Measurements from ENCODE around the gene PLCL2.
"Not testable (repeated sequence)": the region's sequence is repeated elsewhere in the genome, so short reads cannot be mapped to it uniquely, and the experiment has no call there.

The PLCL2 gene

DNA sequence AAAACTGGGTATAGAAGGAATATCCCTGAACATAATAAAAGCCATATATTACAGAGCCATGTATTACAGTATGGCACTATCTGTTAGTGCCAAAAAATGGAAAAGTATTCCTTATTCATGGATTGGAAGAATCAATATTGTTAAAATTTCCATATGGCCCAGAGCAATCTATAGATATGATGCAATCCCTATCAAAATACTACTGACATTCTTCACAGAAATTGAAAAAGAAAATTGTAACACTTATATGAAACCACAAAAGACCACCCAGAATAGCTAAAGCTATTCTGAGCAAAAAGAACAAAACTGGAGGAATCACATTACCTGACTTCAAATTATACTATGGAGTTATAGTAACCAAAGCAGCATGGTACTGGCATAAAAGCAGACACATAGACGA is 218.8 kb downstream of the PLCL2 start:
- DNase-seq (ENCODE audit: low read depth, low spot score) = no peak

DNA sequence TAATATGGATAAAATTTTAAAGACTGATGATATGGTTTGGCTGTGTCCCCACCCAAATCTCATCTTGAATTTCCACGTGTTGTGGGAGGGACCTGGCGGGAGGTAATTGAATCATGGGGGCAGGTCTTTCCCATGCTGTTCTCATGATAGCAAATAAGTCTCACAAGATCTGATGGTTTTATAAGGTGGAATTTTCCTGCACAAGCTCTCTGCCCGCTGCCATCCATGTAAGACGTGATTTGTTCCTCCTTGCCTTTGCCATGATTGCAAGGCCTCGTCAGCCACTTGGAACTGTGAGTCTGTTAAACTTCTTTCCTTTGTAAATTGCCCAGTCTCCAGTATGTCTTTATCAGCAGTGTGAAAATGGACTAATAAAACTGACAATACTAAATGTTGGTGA is 222.0 kb downstream of the PLCL2 start:
- not testable (repeated sequence) for H3K9me3 ChIP-seq (ENCODE audit: insufficient read depth, low read length); H3K9ac ChIP-seq (ENCODE audit: insufficient read length, low read depth); H3K4me3 ChIP-seq (ENCODE audit: insufficient read length, low read depth); H3K27me3 ChIP-seq (ENCODE audit: insufficient read depth, insufficient read length); DNase-seq (ENCODE audit: low read depth, low spot score); H3K4me1 ChIP-seq (ENCODE audit: insufficient read depth, insufficient read length); H3K36me3 ChIP-seq (ENCODE audit: insufficient read depth, insufficient read length, low read length)

More for the DNA sequence above, 218.8 kb downstream of the PLCL2 start:
- no peaks in the 10 kb centered on the region for H3K9me3 ChIP-seq (ENCODE audit: insufficient read depth, low read length)
- no peak overlapping the region for H3K9ac ChIP-seq (ENCODE audit: insufficient read length, low read depth)
- H3K4me1 ChIP-seq (ENCODE audit: insufficient read depth, insufficient read length) = no peaks in the 10 kb centered on the region
- TF ChIP-seq SUZ12 (IDR thresholded peaks at IDR 0.05; ENCODE audit: extremely low read depth, insufficient read depth, insufficient read length) (no peak), YY1 (IDR thresholded peaks at IDR 0.05; ENCODE audit: insufficient read depth, insufficient read length) (no peak), ZNF274 (IDR thresholded peaks at IDR 0.05; ENCODE audit: low read depth, low read length) (no peak)
- H3K36me3 ChIP-seq (ENCODE audit: insufficient read depth, insufficient read length, low read length) = no peaks in the 10 kb centered on the region
- no peaks in the 10 kb centered on the region for H3K27me3 ChIP-seq (ENCODE audit: insufficient read depth, insufficient read length)
- no peak overlapping the region for H3K4me3 ChIP-seq (ENCODE audit: insufficient read length, low read depth)

DNA sequence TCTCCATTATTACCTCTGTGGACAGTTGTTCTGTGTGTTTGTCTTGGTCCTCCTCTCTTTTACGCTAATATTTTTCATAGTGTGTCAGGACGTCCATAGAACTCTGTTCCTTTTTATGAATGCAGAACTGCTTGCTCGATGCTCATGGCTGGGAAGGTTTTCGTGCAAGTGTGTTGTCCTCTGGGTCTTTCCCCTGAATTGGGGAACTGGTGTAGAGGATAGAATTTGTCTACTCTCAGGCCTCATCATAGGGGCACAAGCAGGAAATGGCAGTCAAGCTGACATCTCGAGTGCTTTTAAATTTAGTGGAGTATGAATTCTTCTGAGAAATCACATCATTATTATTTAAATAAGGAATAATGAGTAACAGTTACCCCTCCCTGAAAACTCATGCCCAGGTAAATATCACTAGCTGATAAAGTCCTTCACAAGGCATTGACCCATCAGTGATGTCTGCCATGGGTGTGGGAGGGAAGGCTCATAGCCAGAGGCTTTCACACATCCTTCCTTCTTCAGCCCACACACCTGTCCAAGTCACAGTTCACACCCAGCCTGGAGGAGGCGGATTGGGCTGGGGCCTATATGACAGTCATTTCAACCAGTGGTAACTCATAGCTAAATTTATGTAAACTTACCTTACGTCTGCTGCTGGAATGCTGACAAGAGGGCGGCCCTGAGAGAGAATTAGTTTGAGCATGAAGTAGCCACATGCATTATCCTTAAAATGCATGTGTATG is 226.1 kb downstream of the PLCL2 start:
- no peaks in the 10 kb centered on the region for H3K4me1 ChIP-seq (ENCODE audit: insufficient read depth, insufficient read length)
- DNase-seq (ENCODE audit: low read depth, low spot score) = no peak
- H3K4me3 ChIP-seq (ENCODE audit: insufficient read length, low read depth) = no peak overlapping the region
- H3K9ac ChIP-seq (ENCODE audit: insufficient read length, low read depth) = no peak overlapping the region
- TF ChIP-seq YY1 (IDR thresholded peaks at IDR 0.05; ENCODE audit: insufficient read depth, insufficient read length) (no peak), SUZ12 (IDR thresholded peaks at IDR 0.05; ENCODE audit: extremely low read depth, insufficient read depth, insufficient read length) (no peak)
- H3K27me3 ChIP-seq (ENCODE audit: insufficient read depth, insufficient read length) = no peaks in the 10 kb centered on the region
- no peaks in the 10 kb centered on the region for H3K9me3 ChIP-seq (ENCODE audit: insufficient read depth, low read length)
- no peaks in the 10 kb centered on the region for H3K36me3 ChIP-seq (ENCODE audit: insufficient read depth, insufficient read length, low read length)

DNA sequence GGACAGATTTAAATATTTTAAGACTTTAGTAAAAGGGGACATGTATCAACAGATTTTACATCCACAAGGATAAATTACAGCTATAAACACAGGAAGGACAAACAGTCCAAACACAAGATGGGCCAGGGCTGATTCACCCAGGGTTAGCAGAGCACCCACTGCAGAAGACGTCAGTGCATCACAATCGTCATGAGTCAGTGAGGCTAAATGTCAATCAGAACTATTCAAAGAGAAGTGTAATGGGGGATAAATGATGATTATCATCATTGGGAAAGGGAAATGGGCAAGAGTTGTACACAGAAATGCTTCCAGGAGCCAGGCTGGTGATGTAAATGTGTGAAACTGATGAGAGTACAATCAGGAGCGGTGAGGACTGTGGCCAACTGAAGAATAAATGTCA is 226.8 kb downstream of the PLCL2 start:
- H3K4me1 ChIP-seq (ENCODE audit: insufficient read depth, insufficient read length) = no peaks in the 10 kb centered on the region
- no peaks in the 10 kb centered on the region for H3K27me3 ChIP-seq (ENCODE audit: insufficient read depth, insufficient read length)
- no peak overlapping the region for H3K9ac ChIP-seq (ENCODE audit: insufficient read length, low read depth)
- no peak for DNase-seq (ENCODE audit: low read depth, low spot score)
- H3K9me3 ChIP-seq (ENCODE audit: insufficient read depth, low read length) = no peaks in the 10 kb centered on the region
- no peaks in the 10 kb centered on the region for H3K36me3 ChIP-seq (ENCODE audit: insufficient read depth, insufficient read length, low read length)
- TF ChIP-seq YY1 (IDR thresholded peaks at IDR 0.05; ENCODE audit: insufficient read depth, insufficient read length) (no peak), ZNF274 (IDR thresholded peaks at IDR 0.05; ENCODE audit: low read depth, low read length) (no peak), SUZ12 (IDR thresholded peaks at IDR 0.05; ENCODE audit: extremely low read depth, insufficient read depth, insufficient read length) (no peak)
- H3K4me3 ChIP-seq (ENCODE audit: insufficient read length, low read depth) = no peak overlapping the region

DNA sequence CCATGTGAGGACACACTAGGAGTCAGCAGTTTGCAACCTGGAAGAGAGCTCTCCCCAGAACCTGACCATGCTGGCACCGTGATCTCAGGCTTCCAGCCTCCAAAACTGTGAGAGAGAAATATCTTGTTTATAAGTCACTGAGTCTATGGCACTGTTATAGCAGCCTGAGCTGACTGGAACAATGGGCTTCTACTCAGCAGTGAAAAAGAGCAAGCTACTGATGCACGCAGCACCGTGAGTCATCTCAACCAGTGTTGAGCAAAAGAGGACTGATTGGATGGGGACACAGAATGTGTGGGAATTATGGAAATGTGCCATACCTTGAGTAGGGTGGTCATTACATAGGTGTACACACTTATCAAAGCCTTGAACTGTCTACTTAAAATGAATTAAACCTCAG is 230.4 kb downstream of the PLCL2 start:
- no peaks in the 10 kb centered on the region for H3K27me3 ChIP-seq (ENCODE audit: insufficient read depth, insufficient read length)
- H3K9me3 ChIP-seq (ENCODE audit: insufficient read depth, low read length) = no peaks in the 10 kb centered on the region
- H3K9ac ChIP-seq (ENCODE audit: insufficient read length, low read depth) = no peak overlapping the region
- TF ChIP-seq YY1 (IDR thresholded peaks at IDR 0.05; ENCODE audit: insufficient read depth, insufficient read length) = no peak
- TF ChIP-seq ZNF274 (IDR thresholded peaks at IDR 0.05; ENCODE audit: low read depth, low read length) = no peak
- no peak for TF ChIP-seq SUZ12 (IDR thresholded peaks at IDR 0.05; ENCODE audit: extremely low read depth, insufficient read depth, insufficient read length)
- no peaks in the 10 kb centered on the region for H3K4me1 ChIP-seq (ENCODE audit: insufficient read depth, insufficient read length)
- no peaks in the 10 kb centered on the region for H3K36me3 ChIP-seq (ENCODE audit: insufficient read depth, insufficient read length, low read length)
- DNase-seq (ENCODE audit: low read depth, low spot score) = no peak
- H3K4me3 ChIP-seq (ENCODE audit: insufficient read length, low read depth) = no peak overlapping the region

DNA sequence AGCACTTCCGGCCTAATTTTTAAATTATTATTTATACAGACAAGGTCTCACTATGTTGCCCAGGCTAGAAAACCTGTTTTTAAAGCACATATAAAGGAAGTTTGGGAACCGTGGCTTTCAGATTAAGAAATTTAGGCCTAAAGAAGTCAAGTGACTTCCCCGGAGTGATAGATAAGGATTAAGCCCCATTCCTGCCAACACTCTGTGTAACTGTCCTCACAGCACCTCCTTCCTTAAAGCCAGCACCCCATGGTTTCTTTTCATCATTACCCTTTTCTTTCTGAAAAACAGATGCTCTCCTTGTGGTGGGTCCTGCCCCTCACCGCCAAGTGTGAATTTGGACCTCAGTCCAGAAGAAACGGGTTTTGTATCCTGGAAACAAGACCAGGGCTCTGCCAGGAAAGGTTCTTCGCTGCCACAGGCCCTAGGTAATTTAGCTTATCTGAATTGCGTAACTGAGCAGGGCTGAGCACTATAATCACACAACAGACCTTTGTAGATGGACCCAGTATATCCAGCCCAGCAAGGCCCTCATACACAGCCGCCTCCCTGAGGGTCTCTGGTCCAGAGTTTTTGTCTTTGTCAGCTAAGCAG is 231.3 kb downstream of the PLCL2 start:
- Histone ChIP-seq H3K27me3 (ENCODE audit: insufficient read depth, insufficient read length) (no peaks in the 10 kb centered on the region), H3K36me3 (ENCODE audit: insufficient read depth, insufficient read length, low read length) (no peaks in the 10 kb centered on the region), H3K4me1 (ENCODE audit: insufficient read depth, insufficient read length) (no peaks in the 10 kb centered on the region), H3K4me3 (ENCODE audit: insufficient read length, low read depth) (no peak overlapping the region), H3K9me3 (ENCODE audit: insufficient read depth, low read length) (no peaks in the 10 kb centered on the region), H3K9ac (ENCODE audit: insufficient read length, low read depth) (no peak overlapping the region)
- TF ChIP-seq SUZ12 (IDR thresholded peaks at IDR 0.05; ENCODE audit: extremely low read depth, insufficient read depth, insufficient read length) = no peak
- no peak for TF ChIP-seq YY1 (IDR thresholded peaks at IDR 0.05; ENCODE audit: insufficient read depth, insufficient read length)
- TF ChIP-seq ZNF274 (IDR thresholded peaks at IDR 0.05; ENCODE audit: low read depth, low read length) = no peak
- no peak for DNase-seq (ENCODE audit: low read depth, low spot score)

DNA sequence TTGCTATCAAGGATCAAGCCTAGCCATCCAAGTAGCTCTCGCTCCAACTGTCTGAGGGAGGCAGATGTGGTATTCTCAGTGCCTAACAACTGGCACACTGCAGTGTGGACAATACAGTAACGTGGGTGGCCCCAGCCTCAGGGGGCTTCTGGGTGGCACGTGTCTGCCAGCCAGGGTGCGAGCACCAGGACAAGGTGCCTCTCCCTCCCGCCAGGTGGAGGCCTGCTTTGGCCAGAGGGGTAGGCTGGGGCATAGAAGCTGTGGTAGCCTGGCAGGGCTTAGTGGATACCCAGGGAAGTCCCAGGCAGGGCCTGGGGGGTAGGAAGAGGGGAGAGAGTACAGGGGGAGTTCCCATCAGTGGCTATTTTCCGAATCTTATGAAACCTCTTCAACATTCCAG is 234.0 kb downstream of the PLCL2 start:
- no peak overlapping the region for H3K9ac ChIP-seq (ENCODE audit: insufficient read length, low read depth)
- no peaks in the 10 kb centered on the region for H3K27me3 ChIP-seq (ENCODE audit: insufficient read depth, insufficient read length)
- H3K4me1 ChIP-seq (ENCODE audit: insufficient read depth, insufficient read length) = no peaks in the 10 kb centered on the region
- H3K4me3 ChIP-seq (ENCODE audit: insufficient read length, low read depth) = no peak overlapping the region
- no peak for DNase-seq (ENCODE audit: low read depth, low spot score)
- TF ChIP-seq SUZ12 (IDR thresholded peaks at IDR 0.05; ENCODE audit: extremely low read depth, insufficient read depth, insufficient read length) (no peak), YY1 (IDR thresholded peaks at IDR 0.05; ENCODE audit: insufficient read depth, insufficient read length) (no peak), ZNF274 (IDR thresholded peaks at IDR 0.05; ENCODE audit: low read depth, low read length) (no peak)
- H3K36me3 ChIP-seq (ENCODE audit: insufficient read depth, insufficient read length, low read length) = no peaks in the 10 kb centered on the region
- H3K9me3 ChIP-seq (ENCODE audit: insufficient read depth, low read length) = peaks cover 5% of the 10 kb centered on the region; the same call in 1 of the 2 replicates
